A549 (cell line): ENCODE measurements around the gene ATP2C1. TPM values are rescaled to one million over a fixed set of nuclear protein-coding genes. Genes with fewer than 3 reads are reported as not detected.

ENCODE experiments used
- ATAC-seq, 2 experiments: fragments of 200-7000 bp in 1 of 2; fragments of >200 bp in 1 of 2; cut with Nextera tagmentation in 1 of 2; cut with Tn5 transposase in 1 of 2; 3 replicates each; pipeline versions ENCODE4 v1.8.0 to v1.9.1; 2018 to 2020; ENCODE audit warnings: mild to moderate bottlenecking in 1 of 2, moderate library complexity in 1 of 2
- CTCF ChIA-PET: fragments of 300-600 bp; sonication (Branson Sonifier 250); formaldehyde crosslinking; extraction: SDS; loops from one replicate; lab custom pipeline; 2021; ENCODE audit warnings: antibody characterized with exemption, inconsistent platforms; lab: Yijun Ruan, JAX
- POLR2A ChIA-PET: fragments of 350-600 bp; formaldehyde crosslinking; extraction: SDS; loops from one replicate; lab custom pipeline; 2021; ENCODE audit warnings: antibody characterized with exemption, inconsistent platforms; lab: Yijun Ruan, JAX
- DNase-seq, 2 experiments: peaks; one replicate each; pipeline versions ENCODE4 v3.0.0 to v3.0.0-alpha.2; 2011 to 2016; ENCODE audit warnings: low read depth in 1 of 2, low spot score in 1 of 2
- FAIRE-seq: peaks from 2 replicates; lab custom pipeline; 2011; peaks lifted over from hg19 to GRCh38; lab: Jason Lieb, UNC
- H3K27ac ChIP-seq, 2 experiments: fragments of >200 bp; sonication (Bioruptor Twin); formaldehyde crosslinking; 3 replicates each; pipeline ENCODE4 v1.5.1; 2016 to 2017
- H3K4me1 ChIP-seq: fragments of >200 bp; sonication (Bioruptor Twin); formaldehyde crosslinking; 3 replicates; pipeline ENCODE4 v1.6.1; 2016
- H3K4me2 ChIP-seq: fragments of >200 bp; sonication (Bioruptor Twin); formaldehyde crosslinking; 3 replicates; pipeline ENCODE4 v1.6.1; 2016
- H3K4me3 ChIP-seq: fragments of >200 bp; sonication (Bioruptor Twin); formaldehyde crosslinking; 3 replicates; pipeline ENCODE4 v1.5.1; 2016
- H3K9me3 ChIP-seq: fragments of >200 bp; sonication (Bioruptor Twin); formaldehyde crosslinking; 3 replicates; pipeline ENCODE4 v1.6.1; 2016
- ATOH8 ChIP-seq: fragments of 250-450 bp; sonication (Bioruptor Pico); IDR thresholded peaks from 2 replicates; pipeline ENCODE4 v1.5.0; 2020; ENCODE audit warnings: low read depth, mild to moderate bottlenecking, moderate library complexity
- BCL3 ChIP-seq: fragments of >200 bp; sonication (Bioruptor Twin); formaldehyde crosslinking; IDR thresholded peaks from 3 replicates; pipeline ENCODE4 v1.6.1; 2016
- BHLHE40 ChIP-seq: IDR thresholded peaks from 2 replicates; pipeline ENCODE4 v1.6.1; 2012; ENCODE audit warnings: low read depth, low read length, inconsistent platforms
- CBX8 ChIP-seq: fragments of 200-600 bp; sonication (generic); IDR thresholded peaks from 2 replicates; pipeline ENCODE4 v1.6.1; 2016
- CEBPB ChIP-seq, 2 experiments: fragments of >200 bp in 1 of 2; sonication (Bioruptor Twin) in 1 of 2; formaldehyde crosslinking in 1 of 2; IDR thresholded peaks; 2 replicates each; pipeline ENCODE4 v1.6.1; 2012 to 2016
- E2F6 ChIP-seq: IDR thresholded peaks from 2 replicates; pipeline ENCODE4 v1.6.1; 2012; ENCODE audit warnings: low read depth, borderline replicate concordance
- EHMT2 ChIP-seq: fragments of 200-600 bp; sonication (generic); IDR thresholded peaks from 2 replicates; pipeline ENCODE4 v1.6.1; 2016; ENCODE audit warnings: antibody characterized with exemption, low read depth, mild to moderate bottlenecking, moderate library complexity
- ELK1 ChIP-seq: fragments of 150-350 bp; IDR thresholded peaks from 2 replicates; pipeline ENCODE4 v1.6.1; 2014; ENCODE audit warnings: low read depth, mild to moderate bottlenecking, low read length
- FOSL2 ChIP-seq, 2 experiments: fragments of 450-650 bp in 1 of 2; fragments of >200 bp in 1 of 2; sonication (Bioruptor Twin) in 1 of 2; formaldehyde crosslinking; IDR thresholded peaks; 2 replicates each; pipeline versions ENCODE4 v1.5.0 to v1.6.1; 2016 to 2020; ENCODE audit warnings: mild to moderate bottlenecking in 1 of 2, moderate library complexity in 1 of 2
- HDAC2 ChIP-seq: fragments of 200-600 bp; sonication (generic); IDR thresholded peaks from 2 replicates; pipeline ENCODE4 v1.6.1; 2016
- HEYL ChIP-seq: fragments of 250-450 bp; sonication (Bioruptor Pico); IDR thresholded peaks from 2 replicates; pipeline ENCODE4 v1.8.0; 2021; ENCODE audit warnings: mild to moderate bottlenecking, moderate library complexity
- KDM1A ChIP-seq: fragments of 200-600 bp; sonication (generic); IDR thresholded peaks from 2 replicates; pipeline ENCODE4 v1.6.1; 2016; ENCODE audit warnings: low read depth, mild to moderate bottlenecking
- KDM5A ChIP-seq: fragments of 200-600 bp; sonication (generic); IDR thresholded peaks from 2 replicates; pipeline ENCODE4 v1.6.1; 2016; ENCODE audit warnings: antibody characterized with exemption, mild to moderate bottlenecking
- MAFK ChIP-seq: fragments of 450-650 bp; IDR thresholded peaks from 2 replicates; pipeline ENCODE4 v1.6.1; 2014; ENCODE audit not compliant: partially characterized antibody
- MAZ ChIP-seq: fragments of 150-350 bp; IDR thresholded peaks from 2 replicates; pipeline ENCODE4 v1.6.1; 2014; ENCODE audit warnings: antibody characterized with exemption, low read depth, low read length, borderline replicate concordance
- MYC ChIP-seq: IDR thresholded peaks from 2 replicates; pipeline ENCODE4 v1.6.1; 2012; ENCODE audit warnings: mild to moderate bottlenecking, inconsistent platforms, low read length, improper control_type of control experiment, borderline replicate concordance
- NR3C1 ChIP-seq: fragments of >200 bp; sonication (Bioruptor Twin); formaldehyde crosslinking; IDR thresholded peaks from 3 replicates; pipeline ENCODE4 v1.6.1; 2017
- RAD21 ChIP-seq, 2 experiments: fragments of >200 bp in 1 of 2; sonication (Bioruptor Twin) in 1 of 2; formaldehyde crosslinking in 1 of 2; IDR thresholded peaks in 1 of 2; conservative IDR thresholded peaks in 1 of 2; 2 replicates in 1 of 2; 3 replicates in 1 of 2; pipeline ENCODE4 v1.6.1; 2012 to 2018; ENCODE audit warnings: inconsistent platforms in 1 of 2
- RCOR1 ChIP-seq: fragments of 150-350 bp; IDR thresholded peaks from 2 replicates; pipeline ENCODE4 v1.6.1; 2014; ENCODE audit warnings: antibody characterized with exemption, low read length, low read depth
- RFX5 ChIP-seq: fragments of 450-650 bp; IDR thresholded peaks from 2 replicates; pipeline ENCODE4 v1.7.1; 2014; ENCODE audit warnings: antibody characterized with exemption, mild to moderate bottlenecking, moderate library complexity
- RNF2 ChIP-seq: fragments of 200-600 bp; sonication (generic); IDR thresholded peaks from 2 replicates; pipeline ENCODE4 v1.6.1; 2016; ENCODE audit warnings: low read depth, mild to moderate bottlenecking, antibody characterized with exemption, moderate library complexity, borderline replicate concordance
- SMC3 ChIP-seq: fragments of >200 bp; sonication (Bioruptor Twin); formaldehyde crosslinking; IDR thresholded peaks from 3 replicates; pipeline ENCODE4 v1.6.1; 2018; ENCODE audit warnings: inconsistent platforms
- SREBF2 ChIP-seq: fragments of 450-650 bp; IDR thresholded peaks from 2 replicates; pipeline ENCODE4 v1.6.1; 2014; ENCODE audit warnings: mild to moderate bottlenecking, moderate library complexity
- TP53 ChIP-seq: fragments of 250-450 bp; sonication (Bioruptor Pico); IDR thresholded peaks from 2 replicates; pipeline ENCODE4 v1.5.0; 2021; ENCODE audit warnings: mild to moderate bottlenecking, moderate library complexity
- WGBS: methylation state at CpG from one replicate; pipeline ENCODE4 v1.1.6; 2017; ENCODE audit errors: missing lambda C conversion rate; 5-methylcytosine and 5-hydroxymethylcytosine counted together
- polyA plus RNA-seq, 4 experiments: library from polyadenylated mRNA; depleted of rRNA in 3 of 4; stranded (reverse); fragments of >200 nt; fragmentation: RNase III in 1 of 4; extraction: RNeasy Plus Mini Kit Qiagen cat#74134 plus additional on column Dnase treatment in 1 of 4; gene quantifications; 2 replicates in 3 of 4; 3 replicates in 1 of 4; pipeline ENCODE4 v1.2.3, GENCODE V29; 2011 to 2017

ATP2C1 gene
- polyA plus RNA-seq, 2 of the 4 experiments (the other 2 are of a cell fraction), result 48.1 to 74.3 TPM

GRCh38 chr3:130981469-130981868 lies 87.6 kb downstream of the ATP2C1 start:
- FAIRE-seq (no peak), ATAC-seq (no peak), DNase-seq (no peak)
- Histone ChIP-seq H3K27ac (no peak overlapping the region), H3K4me2 (no peak overlapping the region), H3K9me3 (no peaks in the 10 kb centered on the region), H3K4me3 (no peak overlapping the region), H3K4me1 (no peaks in the 10 kb centered on the region)
- ChIA-PET POLR2A (no interaction called here), CTCF (no interaction called here)
- TF ChIP-seq RAD21 (conservative IDR thresholded peaks at IDR 0.05 in 1 of 2, IDR thresholded peaks at IDR 0.05 in 1 of 2) (no peak), ELK1 (no peak), KDM5A (no peak), BHLHE40 (no peak), MYC (no peak), KDM1A (no peak), HEYL (CRISPR knock-in tag) (no peak), SMC3 (no peak), FOSL2 (IDR thresholded peaks at IDR 0.05) (no peak), FOSL2 (CRISPR knock-in tag; IDR thresholded peaks at IDR 0.05) (no peak), RNF2 (no peak), HDAC2 (no peak), RFX5 (no peak), MAZ (no peak)
- WGBS, result 74% methylated on average over 2 of the region's 2 CpGs

GRCh38 chr3:130990282-130990681 lies 96.4 kb downstream of the ATP2C1 start:
- H3K4me3 ChIP-seq, result no peak overlapping the region
- H3K9me3 ChIP-seq, result no peaks in the 10 kb centered on the region
- FAIRE-seq (no peak), ATAC-seq (no peak), DNase-seq (no peak)
- POLR2A ChIA-PET, result no interaction called here
- H3K4me1 ChIP-seq, result no peaks in the 10 kb centered on the region
- H3K27ac ChIP-seq, result no peak overlapping the region
- CTCF ChIA-PET, result no interaction called here
- TF ChIP-seq FOSL2 (IDR thresholded peaks at IDR 0.05), result no peak
- no peak for TF ChIP-seq FOSL2 (CRISPR knock-in tag; IDR thresholded peaks at IDR 0.05)
- no peak for TF ChIP-seq SREBF2
- TF ChIP-seq RAD21 (conservative IDR thresholded peaks at IDR 0.05 in 1 of 2, IDR thresholded peaks at IDR 0.05 in 1 of 2), result no peak
- TF ChIP-seq MAZ, result no peak
- no peak for TF ChIP-seq TP53 (CRISPR knock-in tag)
- no peak for TF ChIP-seq ATOH8
- no peak overlapping the region for H3K4me2 ChIP-seq
- 74% methylated on average over 5 of the region's 5 CpGs for WGBS

GRCh38 chr3:130991126-130991525 lies 97.2 kb downstream of the ATP2C1 start:
- TF ChIP-seq CBX8 (no peak), RCOR1 (no peak), BCL3 (no peak), CEBPB (IDR thresholded peaks at IDR 0.05) (no peak), E2F6 (no peak), RFX5 (no peak), NR3C1 (no peak), MAFK (no peak), MYC (no peak), EHMT2 (no peak)
- CTCF ChIA-PET, result no interaction called here
- DNase-seq, result no peak
- ATAC-seq, result no peak
- WGBS, result 92% methylated on average over 5 of the region's 5 CpGs
- Histone ChIP-seq H3K4me3 (no peak overlapping the region), H3K4me2 (no peak overlapping the region), H3K27ac (no peak overlapping the region), H3K9me3 (no peaks in the 10 kb centered on the region), H3K4me1 (no peaks in the 10 kb centered on the region)
- no peak for FAIRE-seq
- POLR2A ChIA-PET, result no interaction called here
